Suppressor macrophage treated with lipopolysaccharide for 1 hour (primary cell): ENCODE measurements around the gene NCK1.

Source experiments
- DNase-seq, 3 donors: peaks; one replicate each; pipeline ENCODE4 v3.0.0-alpha.2; 2020 to 2022

Gene NCK1

DNA sequence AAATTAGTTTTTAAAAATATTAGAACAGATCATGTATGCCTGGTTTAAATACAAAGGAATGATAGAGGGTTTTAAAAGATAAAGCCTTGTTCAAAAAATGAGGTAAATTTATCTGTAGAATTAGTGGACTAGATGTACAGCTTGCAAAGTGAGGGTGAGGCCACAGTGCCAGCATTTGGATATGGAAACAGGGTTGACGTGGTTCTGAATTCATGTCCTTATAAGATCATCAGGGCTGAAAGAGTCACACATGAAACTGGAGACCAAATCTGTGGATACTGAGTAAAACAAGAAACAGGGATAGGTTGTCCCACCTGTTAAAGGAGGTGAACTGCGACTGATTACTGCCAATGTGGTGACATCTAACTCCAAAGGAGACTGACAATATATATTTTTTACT is 46.3 kb downstream of the NCK1 start:
- DNase-seq = no peak

DNA sequence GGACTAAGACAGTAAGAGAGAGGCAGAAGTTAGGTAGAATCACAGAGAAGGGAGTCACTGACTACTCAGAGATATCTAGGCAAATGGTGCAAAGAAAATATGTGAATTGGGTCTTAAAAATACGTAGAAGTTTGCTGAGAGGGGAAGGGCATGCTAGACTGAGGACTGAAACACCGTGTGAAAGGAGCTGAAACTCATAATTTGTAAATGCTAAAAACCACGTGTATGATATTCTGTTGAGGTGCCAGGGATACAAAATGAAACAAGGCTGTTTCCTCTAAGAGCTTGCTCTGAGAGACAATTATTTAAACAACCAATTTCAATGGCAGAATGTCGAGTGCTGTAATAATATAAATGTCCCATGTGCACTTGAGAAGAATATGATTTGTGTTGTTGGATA is 47.2 kb downstream of the NCK1 start:
- DNase-seq = no peak

GRCh38 chr3:136910697-136911096 is 48.7 kb downstream of the NCK1 start:
- DNase-seq = no peak

- no peak for DNase-seq
Observed at GRCh38 chr3:136913168-136913567, 51.2 kb downstream of the NCK1 start.

GRCh38 chr3:136914739-136915138 is 52.7 kb downstream of the NCK1 start:
- no peak for DNase-seq

- DNase-seq = no peak
Observed at GRCh38 chr3:136916223-136916622, 54.2 kb downstream of the NCK1 start.

GRCh38 chr3:136919799-136920580 is 58.0 kb downstream of the NCK1 start:
- DNase-seq = no peak

DNA sequence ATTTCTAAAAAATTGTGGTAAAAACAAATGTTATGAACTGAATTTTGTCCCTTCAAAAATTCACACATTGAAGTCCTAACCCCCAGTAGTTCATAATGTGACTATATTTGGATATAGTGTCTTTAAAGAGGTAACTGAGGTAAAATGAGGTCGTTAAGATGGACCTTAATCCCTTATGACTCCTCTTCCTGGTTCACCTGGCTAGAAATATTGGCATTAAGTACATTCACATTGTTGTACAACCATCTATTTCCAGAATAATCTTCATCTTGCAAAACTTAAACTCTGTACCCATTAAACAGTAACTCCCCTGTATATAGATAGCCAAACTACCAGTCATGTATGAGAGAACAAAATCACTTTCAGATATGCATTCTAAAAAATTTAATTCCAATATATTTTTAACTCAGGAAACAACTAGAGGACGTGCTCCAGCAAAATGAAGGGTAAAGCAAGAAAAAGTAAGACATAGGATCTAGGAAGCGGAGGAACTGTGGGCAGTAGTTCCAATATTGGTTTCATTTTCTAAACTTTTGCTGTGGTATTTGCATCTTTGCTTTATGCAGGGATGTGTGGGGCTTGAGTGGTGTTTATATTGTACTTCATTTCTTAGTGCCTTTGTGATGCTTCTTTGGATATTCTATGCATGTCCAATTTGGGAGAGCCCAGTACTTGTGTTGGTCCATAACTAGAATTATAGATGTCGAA is 59.0 kb downstream of the NCK1 start:
- DNase-seq = no peak

- peak in 2 of 3 donors; percentile 35 to 47 for DNase-seq
Observed at GRCh38 chr3:136925425-136926190, 63.6 kb downstream of the NCK1 start.

GRCh38 chr3:136928240-136928639 is 66.2 kb downstream of the NCK1 start:
- DNase-seq = no peak

DNA sequence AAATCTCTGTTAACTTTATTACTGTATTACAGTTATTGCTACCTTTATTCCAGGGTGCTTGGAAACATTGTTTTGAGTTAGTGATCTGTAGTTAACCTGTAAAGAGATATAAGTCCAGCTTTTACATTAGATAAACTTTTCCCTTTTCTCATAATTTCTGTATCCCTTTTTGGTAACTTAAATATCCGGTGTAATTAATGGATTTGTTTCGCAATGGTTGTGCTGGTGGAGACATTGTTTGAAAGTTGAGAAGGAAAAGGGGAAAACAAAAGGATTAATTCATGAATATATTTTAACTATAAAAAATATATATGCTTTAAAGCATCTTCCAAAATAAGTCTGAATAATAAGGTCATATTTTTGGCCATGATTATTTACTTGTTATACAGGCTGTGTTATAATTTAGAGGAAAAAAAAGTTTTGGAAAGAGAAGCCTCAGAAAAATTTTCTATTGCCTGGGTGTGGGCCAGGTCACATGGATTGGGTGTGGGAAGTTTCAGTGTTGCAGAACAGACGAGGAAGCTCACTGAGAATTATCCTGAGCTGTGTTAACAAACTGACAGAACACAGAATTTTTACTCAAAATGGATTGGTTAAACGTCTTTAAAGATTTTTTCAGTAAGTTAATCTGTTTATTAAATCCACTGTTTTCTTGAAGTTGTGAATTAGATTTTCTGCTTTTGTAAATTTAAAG is 68.1 kb downstream of the NCK1 start:
- DNase-seq = peak; percentile 73 to 83 (median 79)

- DNase-seq = no peak
Observed at GRCh38 chr3:136931606-136932005, 69.6 kb downstream of the NCK1 start.

GRCh38 chr3:136932523-136932922 is 70.5 kb downstream of the NCK1 start:
- DNase-seq = peak; percentile 73 to 92 (median 88)

DNA sequence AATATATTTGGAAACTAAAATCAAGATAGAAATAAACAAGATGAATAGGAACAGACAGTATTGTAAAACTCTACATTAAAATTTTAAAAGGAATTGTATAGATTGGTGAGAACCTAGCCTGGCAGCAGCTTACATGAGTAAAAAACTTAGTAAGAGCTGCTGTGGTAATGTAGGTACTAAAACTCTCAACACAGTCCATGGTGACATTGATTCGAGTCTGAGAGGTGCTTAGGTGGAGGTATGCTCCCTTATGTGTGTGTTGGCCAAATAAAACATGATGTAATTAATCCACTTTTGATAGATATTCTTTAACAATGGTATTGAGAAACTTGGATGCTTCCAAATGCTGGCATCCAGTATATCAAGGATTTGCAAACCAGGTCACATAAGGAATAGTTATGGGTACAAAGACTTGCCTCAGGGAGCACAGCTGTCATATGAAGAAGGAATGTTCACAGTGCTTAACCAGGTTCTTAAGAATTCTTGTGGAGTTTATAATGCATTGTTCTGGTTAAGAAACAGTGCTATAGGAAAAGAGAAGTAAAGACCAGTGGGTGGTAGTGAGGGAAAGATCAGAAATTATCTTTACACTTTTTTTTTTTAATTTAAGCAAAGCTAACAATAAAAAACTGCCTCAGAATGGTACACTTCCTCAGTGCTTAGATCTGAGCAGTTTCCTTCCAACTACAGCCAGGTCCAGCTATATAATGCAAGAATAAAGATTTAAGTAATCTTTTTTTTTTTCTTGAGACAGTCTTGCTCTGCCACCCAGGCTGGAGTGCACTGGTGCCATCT is 71.2 kb downstream of the NCK1 start:
- DNase-seq = peak; percentile 18 to 48 (median 31)

- no peak for DNase-seq
Observed at GRCh38 chr3:136937175-136937574, 75.2 kb downstream of the NCK1 start.

DNA sequence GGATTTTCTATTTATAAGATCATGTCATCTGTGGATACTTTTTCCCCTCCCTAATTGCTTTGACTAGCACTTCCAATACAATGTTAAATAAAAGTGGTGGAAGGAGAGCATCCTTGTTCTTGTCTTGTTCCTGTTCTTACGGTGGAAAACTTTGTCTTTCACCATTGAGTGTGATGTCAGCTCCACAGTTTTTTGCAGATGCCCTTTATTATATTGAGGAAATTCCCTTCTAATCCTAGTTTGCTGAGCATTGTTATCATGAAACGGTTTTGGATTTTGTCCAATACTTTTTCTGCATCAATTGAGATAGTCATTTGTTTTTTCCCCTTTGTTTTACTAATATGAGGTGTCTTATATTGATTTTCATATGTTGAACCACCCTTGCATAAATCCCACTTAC is 75.8 kb downstream of the NCK1 start:
- peak; percentile 50 to 75 (median 72) for DNase-seq

DNA sequence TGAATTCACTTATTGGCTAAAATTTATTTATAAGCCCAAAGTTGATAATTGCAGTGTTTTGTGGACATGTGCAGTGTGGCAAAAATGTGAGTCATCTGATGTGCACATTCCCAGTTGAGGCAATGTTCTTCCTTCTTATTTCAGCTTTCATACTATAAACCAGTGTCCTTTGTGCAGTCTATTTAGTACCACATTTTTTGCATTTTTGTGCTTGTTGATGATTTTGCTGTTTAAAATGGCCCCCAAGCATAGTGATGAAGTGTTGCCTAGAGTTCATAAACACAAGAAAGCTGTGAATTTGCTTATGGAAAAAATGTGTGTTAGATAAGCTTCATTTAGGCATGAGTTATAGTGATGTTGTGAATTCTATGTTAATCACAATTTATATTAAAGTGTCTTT is 76.3 kb downstream of the NCK1 start:
- peak; percentile 50 to 73 (median 69) for DNase-seq

- peak; percentile 20 to 65 (median 39) for DNase-seq
Observed at GRCh38 chr3:136939489-136939888, 77.5 kb downstream of the NCK1 start.

GRCh38 chr3:136942803-136943202 is 80.8 kb downstream of the NCK1 start:
- no peak for DNase-seq

DNA sequence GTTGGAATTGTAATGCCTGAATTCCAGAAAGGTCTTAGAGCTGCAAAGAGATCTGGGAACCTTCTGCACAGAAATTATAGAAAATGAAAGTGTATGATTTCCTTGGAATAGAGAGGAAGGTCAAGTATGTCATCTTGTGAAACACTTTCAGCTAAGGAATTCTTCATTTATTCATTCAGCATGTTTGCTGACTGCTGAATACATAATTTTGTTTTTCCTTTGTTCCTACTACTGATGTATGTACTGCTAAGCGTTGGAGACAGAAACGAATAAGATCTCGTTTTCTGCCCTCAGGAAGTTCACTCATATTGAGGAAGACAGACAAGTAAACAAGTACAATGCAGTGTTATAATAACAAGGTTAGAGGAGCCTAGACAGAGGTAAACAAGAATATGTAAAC is 81.4 kb downstream of the NCK1 start:
- no peak for DNase-seq

DNA sequence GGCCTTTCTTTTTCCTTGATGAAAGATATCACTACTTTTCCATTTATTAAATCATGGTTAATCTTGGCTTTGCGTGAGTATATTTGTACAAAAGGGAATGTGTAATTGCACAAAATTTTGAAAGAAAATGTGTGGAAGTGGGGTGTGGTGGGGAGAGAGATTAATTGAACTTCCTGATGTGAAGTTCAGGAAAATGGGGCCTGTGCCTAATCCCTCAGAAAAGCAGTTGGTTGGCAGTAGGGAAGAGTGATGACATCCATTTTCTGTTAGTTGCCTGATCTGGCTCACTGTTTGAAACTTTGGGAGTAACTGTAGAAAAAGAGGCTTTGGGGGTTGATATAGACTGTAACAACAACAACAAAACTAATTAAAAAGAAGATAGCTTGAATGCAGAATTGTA is 85.0 kb downstream of the NCK1 start:
- no peak for DNase-seq

GRCh38 chr3:136947477-136947876 is 85.5 kb downstream of the NCK1 start:
- DNase-seq = no peak
